ENCODE data around the gene ANO1.

GRCh38 chr11:70226183-70226582 is 148.1 kb downstream of the ANO1 start:
- TF ChIP-seq, protein P1, sequence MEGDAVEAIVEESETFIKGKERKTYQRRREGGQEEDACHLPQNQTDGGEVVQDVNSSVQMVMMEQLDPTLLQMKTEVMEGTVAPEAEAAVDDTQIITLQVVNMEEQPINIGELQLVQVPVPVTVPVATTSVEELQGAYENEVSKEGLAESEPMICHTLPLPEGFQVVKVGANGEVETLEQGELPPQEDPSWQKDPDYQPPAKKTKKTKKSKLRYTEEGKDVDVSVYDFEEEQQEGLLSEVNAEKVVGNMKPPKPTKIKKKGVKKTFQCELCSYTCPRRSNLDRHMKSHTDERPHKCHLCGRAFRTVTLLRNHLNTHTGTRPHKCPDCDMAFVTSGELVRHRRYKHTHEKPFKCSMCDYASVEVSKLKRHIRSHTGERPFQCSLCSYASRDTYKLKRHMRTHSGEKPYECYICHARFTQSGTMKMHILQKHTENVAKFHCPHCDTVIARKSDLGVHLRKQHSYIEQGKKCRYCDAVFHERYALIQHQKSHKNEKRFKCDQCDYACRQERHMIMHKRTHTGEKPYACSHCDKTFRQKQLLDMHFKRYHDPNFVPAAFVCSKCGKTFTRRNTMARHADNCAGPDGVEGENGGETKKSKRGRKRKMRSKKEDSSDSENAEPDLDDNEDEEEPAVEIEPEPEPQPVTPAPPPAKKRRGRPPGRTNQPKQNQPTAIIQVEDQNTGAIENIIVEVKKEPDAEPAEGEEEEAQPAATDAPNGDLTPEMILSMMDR (IDR thresholded peaks at IDR 0.05), result no peak
- TF ChIP-seq POLR2A (IDR thresholded peaks at IDR 0.05), result no peak
